ENCODE results near the gene KLF16.

The KLF16 gene

GRCh38 chr19:1830978-1831377 is 32.4 kb downstream of the KLF16 start:
- DNase-seq, result no peak
- H3K36me3 Mint-ChIP-seq (ENCODE audit: low read depth), result peaks cover 14% of the 10 kb centered on the region
- TF ChIP-seq, protein P1, sequence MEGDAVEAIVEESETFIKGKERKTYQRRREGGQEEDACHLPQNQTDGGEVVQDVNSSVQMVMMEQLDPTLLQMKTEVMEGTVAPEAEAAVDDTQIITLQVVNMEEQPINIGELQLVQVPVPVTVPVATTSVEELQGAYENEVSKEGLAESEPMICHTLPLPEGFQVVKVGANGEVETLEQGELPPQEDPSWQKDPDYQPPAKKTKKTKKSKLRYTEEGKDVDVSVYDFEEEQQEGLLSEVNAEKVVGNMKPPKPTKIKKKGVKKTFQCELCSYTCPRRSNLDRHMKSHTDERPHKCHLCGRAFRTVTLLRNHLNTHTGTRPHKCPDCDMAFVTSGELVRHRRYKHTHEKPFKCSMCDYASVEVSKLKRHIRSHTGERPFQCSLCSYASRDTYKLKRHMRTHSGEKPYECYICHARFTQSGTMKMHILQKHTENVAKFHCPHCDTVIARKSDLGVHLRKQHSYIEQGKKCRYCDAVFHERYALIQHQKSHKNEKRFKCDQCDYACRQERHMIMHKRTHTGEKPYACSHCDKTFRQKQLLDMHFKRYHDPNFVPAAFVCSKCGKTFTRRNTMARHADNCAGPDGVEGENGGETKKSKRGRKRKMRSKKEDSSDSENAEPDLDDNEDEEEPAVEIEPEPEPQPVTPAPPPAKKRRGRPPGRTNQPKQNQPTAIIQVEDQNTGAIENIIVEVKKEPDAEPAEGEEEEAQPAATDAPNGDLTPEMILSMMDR (IDR thresholded peaks at IDR 0.05), result no peak
- H3K9me3 Mint-ChIP-seq, result no peaks in the 10 kb centered on the region
- H3K27me3 Mint-ChIP-seq (ENCODE audit: low read depth, poor library complexity), result no peaks in the 10 kb centered on the region
- H3K4me1 Mint-ChIP-seq, result peaks cover 16% of the 10 kb centered on the region
- H3K27ac Mint-ChIP-seq, result no peak overlapping the region
- no peak overlapping the region for H3K4me3 Mint-ChIP-seq

- DNase-seq, result no peak
- H3K4me1 Mint-ChIP-seq, result peaks cover 20% of the 10 kb centered on the region
- no peaks in the 10 kb centered on the region for H3K9me3 Mint-ChIP-seq
- TF ChIP-seq, protein P1 (IDR thresholded peaks at IDR 0.05), result no peak
- no peak overlapping the region for H3K27ac Mint-ChIP-seq
- H3K27me3 Mint-ChIP-seq (ENCODE audit: low read depth, poor library complexity), result no peaks in the 10 kb centered on the region
- peaks cover 18% of the 10 kb centered on the region for H3K36me3 Mint-ChIP-seq (ENCODE audit: low read depth)
- no peak overlapping the region for H3K4me3 Mint-ChIP-seq
Observed at GRCh38 chr19:1830568-1830967, 32.8 kb downstream of the KLF16 start.

GRCh38 chr19:1829958-1830357 is 33.4 kb downstream of the KLF16 start:
- Mint-ChIP-seq H3K9me3 (no peaks in the 10 kb centered on the region), H3K4me1 (peaks cover 20% of the 10 kb centered on the region), H3K27ac (no peak overlapping the region), H3K4me3 (no peak overlapping the region), H3K36me3 (ENCODE audit: low read depth) (peaks cover 18% of the 10 kb centered on the region), H3K27me3 (ENCODE audit: low read depth, poor library complexity) (no peaks in the 10 kb centered on the region)
- DNase-seq, result no peak
- TF ChIP-seq, protein P1 (IDR thresholded peaks at IDR 0.05), result no peak

DNA sequence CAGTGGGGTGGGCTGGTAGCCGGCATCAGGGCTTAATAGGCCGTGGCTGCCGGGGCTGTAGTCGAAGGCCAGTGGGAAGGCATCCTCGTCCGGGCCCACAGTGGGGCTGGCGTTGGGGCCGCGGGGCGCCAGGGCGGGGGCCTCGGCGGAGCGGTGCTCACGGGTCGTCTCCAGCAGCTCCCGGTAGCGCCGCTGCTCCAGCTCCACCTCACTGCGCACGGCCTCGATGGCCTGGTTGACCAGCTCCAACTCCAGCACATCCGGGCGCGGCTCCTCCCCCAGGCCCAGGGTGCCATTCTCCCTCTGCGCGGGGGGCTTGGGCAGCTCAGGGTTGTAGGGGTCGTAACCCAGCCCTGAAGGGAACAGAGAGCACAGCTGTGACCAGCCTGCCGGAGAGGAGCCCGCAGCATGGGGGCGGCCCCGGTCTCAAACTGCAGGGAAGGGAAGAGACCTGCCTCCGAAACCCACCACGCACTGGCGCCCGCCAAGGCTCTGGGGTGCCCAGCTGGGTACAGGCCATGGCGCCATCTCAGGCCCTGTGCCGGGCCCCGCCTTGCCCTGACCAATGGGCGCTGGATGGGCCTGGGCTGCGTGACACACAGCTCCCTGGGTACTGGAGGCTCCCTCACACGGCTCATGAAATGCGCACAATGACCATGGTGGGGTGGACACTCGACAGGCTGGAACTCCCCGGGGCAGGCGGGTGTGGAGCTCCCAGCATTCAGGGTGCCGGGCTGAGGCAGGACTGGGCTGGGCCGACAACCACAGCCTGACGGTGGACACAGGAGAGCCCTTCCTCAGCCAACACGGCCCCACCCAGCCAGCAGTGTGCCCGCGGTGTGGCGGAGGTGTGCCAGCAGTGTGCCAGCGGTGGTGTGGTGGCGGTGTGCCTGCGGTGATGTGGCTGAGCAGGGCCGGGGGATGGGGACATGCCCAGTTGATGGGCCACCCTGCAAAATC is 34.8 kb downstream of the KLF16 start:
- Mint-ChIP-seq H3K27me3 (ENCODE audit: low read depth, poor library complexity) (no peaks in the 10 kb centered on the region), H3K4me3 (no peak overlapping the region), H3K4me1 (peaks cover 20% of the 10 kb centered on the region), H3K27ac (no peak overlapping the region), H3K9me3 (no peaks in the 10 kb centered on the region), H3K36me3 (ENCODE audit: low read depth) (peaks cover 23% of the 10 kb centered on the region)
- TF ChIP-seq, protein P1 (IDR thresholded peaks at IDR 0.05), result no peak
- DNase-seq, result no peak

DNA sequence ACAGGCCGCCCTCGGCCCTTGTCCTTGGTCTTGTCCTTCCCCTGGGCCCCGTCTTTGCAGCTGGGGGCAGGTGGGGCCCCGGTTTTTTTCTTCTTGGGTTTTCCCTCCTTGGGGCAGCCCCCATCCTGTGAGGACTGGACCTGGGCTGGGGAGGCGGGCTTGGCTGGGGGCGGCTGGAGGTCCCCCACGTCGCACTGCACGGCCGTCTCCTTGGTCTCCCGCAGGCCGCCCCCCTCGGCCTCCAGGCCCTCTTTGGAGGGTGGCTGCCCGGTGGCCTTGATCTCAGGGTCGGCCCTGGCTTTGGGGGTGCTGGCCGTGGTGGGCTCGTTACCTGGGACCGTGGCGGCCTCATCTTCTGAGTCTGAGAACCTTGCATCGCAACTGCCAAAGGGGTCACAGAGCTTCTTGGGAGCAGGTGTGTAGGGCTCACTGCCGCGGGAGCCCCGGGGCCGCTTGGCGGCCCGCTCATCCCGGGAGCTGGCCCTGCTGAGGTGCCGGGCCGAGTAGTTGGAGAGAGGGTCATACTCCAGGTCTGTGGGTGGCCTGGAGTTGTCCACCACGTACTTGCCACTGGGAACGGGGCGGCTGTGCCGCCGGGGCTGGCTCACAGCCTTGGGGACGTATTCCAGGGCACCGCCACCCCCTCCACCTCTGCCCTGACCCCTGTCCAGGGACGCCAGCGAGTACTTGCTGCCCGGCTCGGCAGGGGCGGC is 35.7 kb downstream of the KLF16 start:
- no peak for DNase-seq
- Mint-ChIP-seq H3K4me1 (peaks cover 20% of the 10 kb centered on the region), H3K27me3 (ENCODE audit: low read depth, poor library complexity) (no peaks in the 10 kb centered on the region), H3K36me3 (ENCODE audit: low read depth) (peaks cover 23% of the 10 kb centered on the region), H3K27ac (no peak overlapping the region), H3K4me3 (no peak overlapping the region), H3K9me3 (no peaks in the 10 kb centered on the region)
- TF ChIP-seq, protein P1 (IDR thresholded peaks at IDR 0.05), result no peak

All from nephron progenitor cell (in vitro differentiated cells).